Esophagus muscularis mucosa (tissue), 4 donors: ENCODE results near the gene SLC32A1. TPM values are rescaled to one million over a fixed set of nuclear protein-coding genes. Genes with fewer than 3 reads are reported as not detected.

ENCODE experiments used
- DNase-seq: peaks from one replicate; pipeline ENCODE4 v3.0.0-alpha.2; 2017; ENCODE audit errors: extremely low spot score
- H3K27ac ChIP-seq, 4 donors: fragments of 200-600 bp; sonication (generic); replicated peaks in 1 of 4; 1 replicate in 3 of 4; 2 replicates in 1 of 4; pipeline ENCODE4 v1.5.1; 2016 to 2019; ENCODE audit warnings: mild to moderate bottlenecking in 1 of 4
- H3K27me3 ChIP-seq, 4 donors: fragments of 200-600 bp; sonication (generic); one replicate each; pipeline versions ENCODE4 v1.5.1 to v1.6.0; 2016 to 2019
- H3K36me3 ChIP-seq, 4 donors: fragments of 200-600 bp; sonication (generic); one replicate each; pipeline ENCODE4 v1.5.1; 2016 to 2019
- H3K4me1 ChIP-seq, 4 donors: fragments of 200-600 bp; sonication (generic); one replicate each; pipeline ENCODE4 v1.5.1; 2016 to 2019
- H3K4me3 ChIP-seq, 4 donors: fragments of 200-600 bp; sonication (generic); 1 replicate in 2 of 4; 2 replicates in 2 of 4; pipeline ENCODE4 v1.5.1; 2016 to 2019; ENCODE audit warnings: mild to moderate bottlenecking in 4 of 4, moderate library complexity in 1 of 4
- H3K9me3 ChIP-seq, 4 donors: fragments of 200-600 bp; sonication (generic); 1 replicate in 3 of 4; 2 replicates in 1 of 4; pipeline ENCODE4 v1.5.1; 2016 to 2019
- CTCF ChIP-seq, 3 experiments: fragments of 200-600 bp in 2 of 3; fragments of 450-650 bp in 1 of 3; sonication (generic) in 2 of 3; IDR thresholded peaks; one replicate each; pipeline ENCODE4 v1.5.1; 2017 to 2019; ENCODE audit warnings: antibody characterized with exemption in 3 of 3, mild to moderate bottlenecking in 2 of 3, moderate library complexity in 1 of 3
- EP300 ChIP-seq: sonication (generic); formaldehyde crosslinking; IDR thresholded peaks from one replicate; pipeline ENCODE4 v1.6.1; 2017; ENCODE audit warnings: antibody characterized with exemption
- POLR2A ChIP-seq: fragments of 450-650 bp; IDR thresholded peaks from one replicate; pipeline ENCODE4 v1.6.1; 2017; ENCODE audit warnings: antibody characterized with exemption, moderate library complexity, mild to moderate bottlenecking, low read depth
- POLR2AphosphoS5 ChIP-seq, 2 donors: sonication (generic); formaldehyde crosslinking; IDR thresholded peaks; one replicate each; pipeline ENCODE4 v1.6.1; 2017; ENCODE audit warnings: antibody characterized with exemption in 2 of 2
- WGBS: methylation state at CpG from one replicate; pipeline ENCODE4 v1.1.5; 2018; 5-methylcytosine and 5-hydroxymethylcytosine counted together
- intact Hi-C: fragments of 100-400 bp; cut with DNase I; formaldehyde crosslinking; loops from one replicate; pipeline ENCODE4 v1.15.1; 2023
- total RNA-seq, 4 donors: library from RNA; depleted of rRNA; stranded (reverse); fragments of >200 nt; gene quantifications; one replicate each; pipeline versions ENCODE4 v1.1.0 to v1.2.1, GENCODE V29; 2016

SLC32A1 gene
- total RNA-seq, 4 donors from 2014 or later = not detected

- intact Hi-C loops = no loop called here
- Histone ChIP-seq H3K9me3 (no peaks in the 10 kb centered on the region), H3K27ac (no peak overlapping the region), H3K4me1 (peaks cover 13 to 70% (median 56%) of the 10 kb centered on the region in 4 donors), H3K36me3 (no peaks in the 10 kb centered on the region), H3K4me3 (no peak overlapping the region), H3K27me3 (peaks cover 6 to 100% (median 76%) of the 10 kb centered on the region in 4 donors)
- DNase-seq = no peak
- 4% methylated on average over 23 of the region's 35 CpGs for WGBS
- TF ChIP-seq POLR2AphosphoS5 (IDR thresholded peaks at IDR 0.05) = no peak
- TF ChIP-seq CTCF (IDR thresholded peaks at IDR 0.05) = no peak
- no peak for TF ChIP-seq EP300
- no peak for TF ChIP-seq POLR2A
Observed at GRCh38 chr20:38725148-38725901, 1.0 kb downstream of the SLC32A1 start.

- intact Hi-C loops = no loop called here
- peaks cover 6 to 100% (median 83%) of the 10 kb centered on the region in 4 donors for H3K27me3 ChIP-seq
- no peaks in the 10 kb centered on the region for H3K36me3 ChIP-seq
- H3K4me3 ChIP-seq = no peak overlapping the region
- H3K4me1 ChIP-seq = peaks cover 20 to 78% (median 65%) of the 10 kb centered on the region in 4 donors
- no peak overlapping the region for H3K27ac ChIP-seq
- no peak for DNase-seq
- no peaks in the 10 kb centered on the region for H3K9me3 ChIP-seq
- TF ChIP-seq POLR2A (no peak), POLR2AphosphoS5 (IDR thresholded peaks at IDR 0.05) (no peak), CTCF (IDR thresholded peaks at IDR 0.05) (no peak), EP300 (no peak)
- WGBS = 12% methylated on average over 20 of the region's 53 CpGs
Observed at GRCh38 chr20:38725931-38726803, 1.9 kb downstream of the SLC32A1 start.

- no peak for TF ChIP-seq EP300
- TF ChIP-seq POLR2AphosphoS5 (IDR thresholded peaks at IDR 0.05) = no peak
- TF ChIP-seq POLR2A = no peak
- TF ChIP-seq CTCF (IDR thresholded peaks at IDR 0.05) = no peak
- H3K4me1 ChIP-seq = peaks cover 27 to 86% (median 72%) of the 10 kb centered on the region in 4 donors
- no peaks in the 10 kb centered on the region for H3K36me3 ChIP-seq
- no peaks in the 10 kb centered on the region for H3K9me3 ChIP-seq
- 3% methylated on average over 29 of the region's 43 CpGs for WGBS
- no peak for DNase-seq
- no peak overlapping the region for H3K4me3 ChIP-seq
- intact Hi-C loops = no loop called here
- peaks cover 6 to 100% (median 85%) of the 10 kb centered on the region in 4 donors for H3K27me3 ChIP-seq
- no peak overlapping the region for H3K27ac ChIP-seq
Observed at GRCh38 chr20:38726804-38727606, 2.7 kb downstream of the SLC32A1 start.

GRCh38 chr20:38727607-38728190 is 3.4 kb downstream of the SLC32A1 start:
- Histone ChIP-seq H3K4me3 (no peak overlapping the region), H3K4me1 (peaks cover 27 to 86% (median 72%) of the 10 kb centered on the region in 4 donors), H3K9me3 (no peaks in the 10 kb centered on the region), H3K27ac (no peak overlapping the region), H3K36me3 (no peaks in the 10 kb centered on the region), H3K27me3 (peaks cover 6 to 100% (median 86%) of the 10 kb centered on the region in 4 donors)
- 14% methylated on average over 18 of the region's 46 CpGs for WGBS
- no peak for DNase-seq
- TF ChIP-seq POLR2A (no peak), EP300 (no peak), CTCF (IDR thresholded peaks at IDR 0.05) (no peak), POLR2AphosphoS5 (IDR thresholded peaks at IDR 0.05) (no peak)
- intact Hi-C loops = no loop called here
